Kidney epithelial cell (primary cell): ENCODE data around the gene SERPINE2. TPM values are rescaled to one million over a fixed set of nuclear protein-coding genes. Genes with fewer than 3 reads are reported as not detected.

Experiments used
- DNase-seq: peaks from one replicate; pipeline ENCODE4 v3.0.0-alpha.2; 2010; ENCODE audit warnings: low read depth
- H3K27me3 ChIP-seq: 2 replicates; pipeline ENCODE4 v1.6.0; 2011; ENCODE audit warnings: low read length; ENCODE audit not compliant: control insufficient read depth, insufficient read depth
- H3K36me3 ChIP-seq: 2 replicates; pipeline ENCODE4 v1.5.1; 2011; ENCODE audit warnings: low read length; ENCODE audit not compliant: control insufficient read depth, insufficient read depth
- H3K4me3 ChIP-seq: 2 replicates; pipeline ENCODE4 v1.5.1; 2011; ENCODE audit warnings: low read depth, mild to moderate bottlenecking, control low read depth, low read length
- total RNA-seq: library from RNA; depleted of rRNA; stranded (reverse); fragments of >200 nt; gene quantifications from 2 replicates; pipeline ENCODE4 v1.2.3, GENCODE V29; 2015
- TF ChIP-seq, protein P1 (sequence below): IDR thresholded peaks from 2 replicates; pipeline ENCODE4 v1.5.1; 2011; ENCODE audit warnings: mild to moderate bottlenecking, moderate library complexity, low read length, control low read depth, inconsistent platforms; ENCODE audit not compliant: insufficient read depth, poor library complexity, severe bottlenecking

The SERPINE2 gene
- total RNA-seq, 1 donor from 2014 or later = 84.9 TPM

DNA sequence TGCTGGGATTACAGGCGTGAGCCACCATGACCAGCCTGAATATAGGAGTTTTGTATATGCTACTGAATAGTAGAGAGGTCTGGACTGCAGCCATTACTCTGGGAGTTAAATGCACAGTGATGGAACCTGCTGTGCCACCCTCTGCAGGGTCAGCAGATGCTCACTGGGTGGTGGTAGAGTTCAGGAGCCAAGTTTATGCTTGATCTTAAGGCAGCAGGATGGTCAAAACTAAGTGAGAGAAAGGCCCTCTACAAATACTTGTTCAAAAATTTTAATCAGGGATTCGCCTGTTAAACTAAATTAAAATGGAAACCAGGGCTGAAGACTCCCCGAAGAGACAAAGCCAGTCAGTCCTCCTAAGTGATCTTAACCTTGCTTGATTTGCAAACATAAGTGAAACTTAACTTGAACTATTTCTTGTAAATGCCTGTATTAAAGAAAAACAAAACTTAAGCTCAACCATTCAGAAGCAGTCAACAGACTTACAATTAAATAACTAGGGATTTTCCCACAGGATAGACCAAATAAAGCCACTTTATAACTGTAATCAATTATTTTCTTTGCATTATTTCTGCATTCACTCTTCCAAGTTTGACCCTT, 89.7 kb downstream of the SERPINE2 start:
- TF ChIP-seq, protein P1, sequence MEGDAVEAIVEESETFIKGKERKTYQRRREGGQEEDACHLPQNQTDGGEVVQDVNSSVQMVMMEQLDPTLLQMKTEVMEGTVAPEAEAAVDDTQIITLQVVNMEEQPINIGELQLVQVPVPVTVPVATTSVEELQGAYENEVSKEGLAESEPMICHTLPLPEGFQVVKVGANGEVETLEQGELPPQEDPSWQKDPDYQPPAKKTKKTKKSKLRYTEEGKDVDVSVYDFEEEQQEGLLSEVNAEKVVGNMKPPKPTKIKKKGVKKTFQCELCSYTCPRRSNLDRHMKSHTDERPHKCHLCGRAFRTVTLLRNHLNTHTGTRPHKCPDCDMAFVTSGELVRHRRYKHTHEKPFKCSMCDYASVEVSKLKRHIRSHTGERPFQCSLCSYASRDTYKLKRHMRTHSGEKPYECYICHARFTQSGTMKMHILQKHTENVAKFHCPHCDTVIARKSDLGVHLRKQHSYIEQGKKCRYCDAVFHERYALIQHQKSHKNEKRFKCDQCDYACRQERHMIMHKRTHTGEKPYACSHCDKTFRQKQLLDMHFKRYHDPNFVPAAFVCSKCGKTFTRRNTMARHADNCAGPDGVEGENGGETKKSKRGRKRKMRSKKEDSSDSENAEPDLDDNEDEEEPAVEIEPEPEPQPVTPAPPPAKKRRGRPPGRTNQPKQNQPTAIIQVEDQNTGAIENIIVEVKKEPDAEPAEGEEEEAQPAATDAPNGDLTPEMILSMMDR = no peak
- Histone ChIP-seq H3K27me3 (no peaks in the 10 kb centered on the region), H3K36me3 (no peaks in the 10 kb centered on the region), H3K4me3 (no peak overlapping the region)
- no peak for DNase-seq

DNA sequence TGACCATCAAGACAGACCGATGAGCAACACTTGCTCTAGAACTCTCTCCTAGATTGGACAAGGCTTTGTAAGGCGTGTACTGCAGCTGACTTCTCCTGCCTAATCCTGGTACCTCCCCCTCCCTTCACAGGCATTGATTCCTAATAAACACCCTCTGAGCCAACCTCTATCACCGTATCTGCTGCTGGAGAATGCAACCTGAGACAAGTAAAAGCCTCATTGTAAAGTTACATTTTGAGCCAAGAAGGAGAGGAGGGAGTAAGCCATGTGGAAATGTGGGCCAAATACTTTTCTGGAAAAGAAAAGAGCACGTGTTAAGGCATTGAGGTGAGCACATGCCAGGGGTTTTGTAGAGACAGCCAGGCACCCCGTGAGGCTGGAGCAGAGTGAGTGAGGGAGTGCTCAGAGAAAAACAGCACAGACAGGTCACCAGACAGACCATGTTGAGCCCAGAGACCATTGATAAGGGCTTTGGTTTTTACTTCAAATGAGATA, 91.3 kb downstream of the SERPINE2 start:
- no peak for DNase-seq
- TF ChIP-seq, protein P1 = no peak
- H3K4me3 ChIP-seq = no peak overlapping the region
- H3K36me3 ChIP-seq = no peaks in the 10 kb centered on the region
- H3K27me3 ChIP-seq = no peaks in the 10 kb centered on the region

DNA sequence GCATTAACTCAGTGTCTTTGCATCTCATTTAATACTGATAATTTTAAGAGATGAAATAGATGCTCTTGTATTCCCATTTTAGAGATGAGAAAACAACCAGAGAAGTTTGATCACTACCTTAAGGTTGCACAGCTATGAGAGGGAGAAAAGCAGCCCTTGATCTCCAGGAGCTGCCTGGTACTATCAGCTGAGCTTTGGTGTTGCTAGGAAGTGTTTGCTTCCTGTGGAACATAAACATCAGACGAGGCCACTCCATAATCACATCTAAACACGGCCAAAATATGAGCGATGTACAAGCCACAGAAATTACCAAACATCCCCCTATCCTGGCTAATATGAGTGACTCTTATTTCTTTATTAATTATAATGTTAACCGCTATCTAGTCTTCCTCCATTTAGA, 93.3 kb downstream of the SERPINE2 start:
- Histone ChIP-seq H3K4me3 (no peak overlapping the region), H3K36me3 (no peaks in the 10 kb centered on the region), H3K27me3 (no peaks in the 10 kb centered on the region)
- TF ChIP-seq, protein P1 = no peak
- no peak for DNase-seq

DNA sequence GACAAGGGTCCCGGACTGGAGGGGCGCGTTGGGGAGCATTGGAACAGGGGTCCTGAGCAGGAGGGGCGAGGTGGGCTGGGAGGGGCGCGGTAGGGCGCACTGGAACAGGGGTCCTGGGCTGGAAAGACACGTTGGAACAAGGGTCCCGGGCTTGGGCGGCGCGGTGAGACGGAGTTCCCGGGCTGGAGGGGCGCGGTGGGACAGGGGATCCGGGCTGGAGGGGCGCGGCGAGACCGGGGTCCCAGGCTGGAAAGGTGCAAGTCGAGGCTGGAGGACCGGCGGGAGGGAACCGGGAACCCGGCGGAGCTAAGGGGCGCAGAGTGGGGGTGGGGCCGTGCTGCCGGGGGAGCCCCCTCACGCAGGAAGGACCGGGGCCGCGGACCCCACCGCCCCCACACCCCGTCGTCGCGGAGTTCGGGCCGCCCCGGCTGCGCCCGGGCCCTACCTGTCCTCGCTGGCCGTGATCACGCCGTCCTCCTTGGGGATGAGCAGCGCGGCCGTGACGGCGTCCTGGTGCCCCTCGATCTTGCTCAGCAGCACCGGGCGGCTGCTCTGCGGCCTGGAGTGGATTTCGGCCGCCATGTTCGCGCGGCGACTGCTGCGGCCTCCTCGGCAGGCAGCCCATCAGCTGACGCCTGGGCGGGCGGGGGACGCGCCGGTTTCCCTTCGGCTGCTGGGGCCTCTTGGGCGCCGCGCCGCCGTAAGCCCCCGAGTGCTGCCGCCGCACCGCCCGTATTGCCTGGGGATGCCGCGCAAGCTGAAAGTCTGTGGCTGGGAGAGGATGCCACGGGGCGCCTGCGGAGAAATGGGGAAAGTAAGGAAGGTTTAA, 94.2 kb downstream of the SERPINE2 start, which contains the start of gene WDFY1:
WDFY1 (minus strand) TSS at position 633 of the 829 bp plus-strand sequence; CDS start at position 582, 51 bp downstream.
- TF ChIP-seq, protein P1 = no peak
- H3K36me3 ChIP-seq = no peaks in the 10 kb centered on the region
- no peaks in the 10 kb centered on the region for H3K27me3 ChIP-seq
- peak within 1 kb of the TSS; percentile 98 for H3K4me3 ChIP-seq
- DNase-seq = no peak

DNA sequence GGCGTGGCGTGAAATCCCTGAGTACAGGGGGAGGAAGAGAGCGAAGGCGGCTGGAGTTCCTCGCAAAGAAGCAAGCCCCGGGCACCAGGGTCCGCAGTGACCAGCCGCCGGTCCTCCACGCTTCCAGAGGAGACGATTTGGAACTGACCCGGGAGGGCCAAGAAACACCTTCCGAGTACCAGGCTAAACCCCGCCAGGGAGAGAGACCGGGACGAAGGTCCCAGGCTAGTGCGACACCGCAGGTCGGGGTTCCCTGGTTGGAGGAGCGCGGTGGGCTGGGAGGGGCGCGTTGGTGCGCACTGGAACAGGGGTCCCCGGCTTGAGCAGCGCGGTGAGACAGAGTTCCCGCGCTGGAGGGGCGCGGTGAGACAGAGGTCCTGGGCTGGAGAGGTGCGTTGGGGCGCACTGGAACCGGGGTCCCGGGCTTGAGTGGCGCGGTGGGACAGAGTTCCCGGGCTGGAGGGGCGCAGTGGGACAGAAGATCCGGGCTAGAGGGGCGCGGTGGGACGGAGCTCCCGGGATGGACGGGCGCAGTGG, 94.9 kb downstream of the SERPINE2 start:
- Histone ChIP-seq H3K36me3 (no peaks in the 10 kb centered on the region), H3K4me3 (peak overlapping the region; percentile 98), H3K27me3 (no peaks in the 10 kb centered on the region)
- no peak for DNase-seq
- TF ChIP-seq, protein P1 = no peak
